Liver (tissue), 9 donors: ENCODE data around the gene KNDC1. TPM values are rescaled to one million over a fixed set of nuclear protein-coding genes. Genes with fewer than 3 reads are reported as not detected.
"Not testable (repeated sequence)": the region's sequence is repeated elsewhere in the genome, so short reads cannot be mapped to it uniquely, and the experiment has no call there.

Experiments used
- DNase-seq: peaks from one replicate; pipeline ENCODE4 v3.0.0-alpha.2; 2017; ENCODE audit warnings: low spot score
- H3K27ac ChIP-seq, 2 donors: one replicate each; pipeline ENCODE4 v1.7.0; 2013; ENCODE audit warnings: inconsistent platforms in 2 of 2, low read length in 2 of 2, control low read depth in 1 of 2, low read depth in 1 of 2, mild to moderate bottlenecking in 1 of 2
- H3K27me3 ChIP-seq, 4 donors: one replicate each; pipeline versions ENCODE4 v1.6.1 to v1.7.0; 2013; ENCODE audit warnings: low read length in 3 of 4, inconsistent platforms in 1 of 4, mild to moderate bottlenecking in 1 of 4, moderate library complexity in 1 of 4; ENCODE audit not compliant: control insufficient read depth in 4 of 4, insufficient read depth in 4 of 4
- H3K36me3 ChIP-seq, 4 donors: one replicate each; pipeline versions ENCODE4 v1.6.1 to v1.7.0; 2013; ENCODE audit warnings: low read length in 3 of 4, mild to moderate bottlenecking in 3 of 4, low read depth in 1 of 4, moderate library complexity in 1 of 4; ENCODE audit not compliant: control insufficient read depth in 4 of 4, insufficient read depth in 3 of 4
- H3K4me1 ChIP-seq, 4 donors: one replicate each; pipeline versions ENCODE4 v1.6.1 to v1.7.0; 2013; ENCODE audit warnings: low read length in 3 of 4, mild to moderate bottlenecking in 3 of 4, moderate library complexity in 1 of 4; ENCODE audit not compliant: control insufficient read depth in 4 of 4, insufficient read depth in 4 of 4
- H3K4me3 ChIP-seq, 3 donors: one replicate each; pipeline versions ENCODE4 v1.6.1 to v1.7.0; 2013; ENCODE audit warnings: low read length in 3 of 3, control low read depth in 1 of 3, low read depth in 1 of 3, mild to moderate bottlenecking in 1 of 3
- H3K9ac ChIP-seq, 2 donors: one replicate each; pipeline ENCODE4 v1.7.0; 2013; ENCODE audit warnings: low read length in 2 of 2, mild to moderate bottlenecking in 2 of 2, moderate library complexity in 2 of 2, control low read depth in 1 of 2, low read depth in 1 of 2
- H3K9me3 ChIP-seq, 4 donors: one replicate each; pipeline versions ENCODE4 v1.6.1 to v1.7.0; 2013; ENCODE audit warnings: low read length in 3 of 4; ENCODE audit not compliant: control insufficient read depth in 4 of 4
- FOXA1 ChIP-seq: IDR thresholded peaks from 2 replicates; pipeline ENCODE4 v1.6.1; 2016; ENCODE audit warnings: antibody characterized with exemption
- HNF4A ChIP-seq, 2 donors: conservative IDR thresholded peaks; 2 replicates each; pipeline ENCODE4 v1.6.1; 2016; ENCODE audit warnings: antibody characterized with exemption in 2 of 2, mild to moderate bottlenecking in 2 of 2
- JUND ChIP-seq, 2 donors: IDR thresholded peaks; 2 replicates each; pipeline ENCODE4 v1.6.1; 2016; ENCODE audit warnings: antibody characterized with exemption in 2 of 2
- RXRA ChIP-seq, 2 donors: IDR thresholded peaks; 2 replicates each; pipeline ENCODE4 v1.6.1; 2017 to 2018; ENCODE audit warnings: antibody characterized with exemption in 2 of 2, mild to moderate bottlenecking in 1 of 2
- SP1 ChIP-seq: IDR thresholded peaks from 2 replicates; pipeline ENCODE4 v1.6.1; 2018; ENCODE audit warnings: antibody characterized with exemption, mild to moderate bottlenecking
- WGBS: extraction: QIAGEN DNeasy Blood & Tissue Kit; methylation state at CpG from one replicate; pipeline ENCODE4 v1.1.7; 2013; 5-methylcytosine and 5-hydroxymethylcytosine counted together
- polyA plus RNA-seq, 2 donors: library from polyadenylated mRNA; stranded (reverse) in 1 of 2; unstranded in 1 of 2; fragments of 200-250 nt in 1 of 2; fragments of >200 nt in 1 of 2; fragmentation: Nextera tagmentation in 1 of 2; extraction: Ambion mirVana in 1 of 2; gene quantifications; one replicate each; pipeline versions ENCODE4 v1.2.1 to v1.2.3, GENCODE V29; 2013 to 2015
- total RNA-seq, 2 donors: library from RNA; depleted of rRNA; stranded (reverse); fragments of >200 nt; gene quantifications; one replicate each; pipeline ENCODE4 v1.2.3, GENCODE V29; 2014
- TF ChIP-seq, protein P1 (sequence below): fragments of 150-350 bp; IDR thresholded peaks from 2 replicates; pipeline ENCODE4 v1.5.1; 2017; ENCODE audit warnings: improper control_type of control experiment, low read depth, low read length; ENCODE audit not compliant: missing input control
- TF ChIP-seq, protein P2 (sequence below): IDR thresholded peaks from 2 replicates; pipeline ENCODE4 v1.6.1; 2016; ENCODE audit warnings: antibody characterized with exemption
- TF ChIP-seq, protein P3 (sequence below): IDR thresholded peaks from 2 replicates; pipeline ENCODE4 v1.6.1; 2016; ENCODE audit warnings: antibody characterized with exemption
- donor health status: healthy.
- donor health status: healthy.
- donor health status: healthy.
- donor health status: healthy.
- donor health status: healthy.

KNDC1 gene
- total and polyA plus RNA-seq, 4 donors, result 0.53 to 12.9 (median 4.3) TPM

DNA sequence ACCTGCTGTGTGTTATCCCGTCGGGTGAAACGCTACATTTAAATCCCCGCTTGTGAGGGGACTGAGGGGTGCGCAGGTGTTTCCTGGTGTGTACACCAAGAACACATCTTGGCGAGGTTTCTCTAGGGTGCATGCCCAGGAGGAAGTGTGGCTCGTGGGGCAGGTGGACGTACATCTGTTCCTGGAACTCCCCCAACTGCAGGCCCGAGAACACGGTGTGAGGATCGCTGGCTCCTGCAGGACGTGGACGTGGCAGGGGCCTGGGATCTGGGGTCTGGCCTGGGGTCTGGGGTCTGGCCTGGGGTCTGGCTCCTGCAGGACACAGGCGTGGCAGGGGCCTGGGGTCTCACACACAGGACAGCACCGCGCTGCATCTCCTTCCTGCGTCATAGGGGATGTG is 10.1 kb downstream of the KNDC1 start:
- TF ChIP-seq HNF4A (conservative IDR thresholded peaks at IDR 0.05) (no peak), FOXA1 (no peak), SP1 (no peak), JUND (IDR thresholded peaks at IDR 0.05) (no peak), RXRA (IDR thresholded peaks at IDR 0.05) (no peak)
- TF ChIP-seq, protein P1, sequence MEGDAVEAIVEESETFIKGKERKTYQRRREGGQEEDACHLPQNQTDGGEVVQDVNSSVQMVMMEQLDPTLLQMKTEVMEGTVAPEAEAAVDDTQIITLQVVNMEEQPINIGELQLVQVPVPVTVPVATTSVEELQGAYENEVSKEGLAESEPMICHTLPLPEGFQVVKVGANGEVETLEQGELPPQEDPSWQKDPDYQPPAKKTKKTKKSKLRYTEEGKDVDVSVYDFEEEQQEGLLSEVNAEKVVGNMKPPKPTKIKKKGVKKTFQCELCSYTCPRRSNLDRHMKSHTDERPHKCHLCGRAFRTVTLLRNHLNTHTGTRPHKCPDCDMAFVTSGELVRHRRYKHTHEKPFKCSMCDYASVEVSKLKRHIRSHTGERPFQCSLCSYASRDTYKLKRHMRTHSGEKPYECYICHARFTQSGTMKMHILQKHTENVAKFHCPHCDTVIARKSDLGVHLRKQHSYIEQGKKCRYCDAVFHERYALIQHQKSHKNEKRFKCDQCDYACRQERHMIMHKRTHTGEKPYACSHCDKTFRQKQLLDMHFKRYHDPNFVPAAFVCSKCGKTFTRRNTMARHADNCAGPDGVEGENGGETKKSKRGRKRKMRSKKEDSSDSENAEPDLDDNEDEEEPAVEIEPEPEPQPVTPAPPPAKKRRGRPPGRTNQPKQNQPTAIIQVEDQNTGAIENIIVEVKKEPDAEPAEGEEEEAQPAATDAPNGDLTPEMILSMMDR, result no peak
- TF ChIP-seq, protein P2, sequence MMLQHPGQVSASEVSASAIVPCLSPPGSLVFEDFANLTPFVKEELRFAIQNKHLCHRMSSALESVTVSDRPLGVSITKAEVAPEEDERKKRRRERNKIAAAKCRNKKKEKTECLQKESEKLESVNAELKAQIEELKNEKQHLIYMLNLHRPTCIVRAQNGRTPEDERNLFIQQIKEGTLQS, result no peak
- Histone ChIP-seq H3K9ac (no peak overlapping the region), H3K4me3 (no peak overlapping the region), H3K9me3 (no peaks in the 10 kb centered on the region), H3K4me1 (peaks cover 0 to 3% (median 0%) of the 10 kb centered on the region in 4 donors), H3K27me3 (no peaks in the 10 kb centered on the region), H3K27ac (no peak overlapping the region), H3K36me3 (peaks cover 0 to 9% (median 0%) of the 10 kb centered on the region in 4 donors)
- 84% methylated on average over 17 of the region's 17 CpGs for WGBS
- no peak for DNase-seq

DNA sequence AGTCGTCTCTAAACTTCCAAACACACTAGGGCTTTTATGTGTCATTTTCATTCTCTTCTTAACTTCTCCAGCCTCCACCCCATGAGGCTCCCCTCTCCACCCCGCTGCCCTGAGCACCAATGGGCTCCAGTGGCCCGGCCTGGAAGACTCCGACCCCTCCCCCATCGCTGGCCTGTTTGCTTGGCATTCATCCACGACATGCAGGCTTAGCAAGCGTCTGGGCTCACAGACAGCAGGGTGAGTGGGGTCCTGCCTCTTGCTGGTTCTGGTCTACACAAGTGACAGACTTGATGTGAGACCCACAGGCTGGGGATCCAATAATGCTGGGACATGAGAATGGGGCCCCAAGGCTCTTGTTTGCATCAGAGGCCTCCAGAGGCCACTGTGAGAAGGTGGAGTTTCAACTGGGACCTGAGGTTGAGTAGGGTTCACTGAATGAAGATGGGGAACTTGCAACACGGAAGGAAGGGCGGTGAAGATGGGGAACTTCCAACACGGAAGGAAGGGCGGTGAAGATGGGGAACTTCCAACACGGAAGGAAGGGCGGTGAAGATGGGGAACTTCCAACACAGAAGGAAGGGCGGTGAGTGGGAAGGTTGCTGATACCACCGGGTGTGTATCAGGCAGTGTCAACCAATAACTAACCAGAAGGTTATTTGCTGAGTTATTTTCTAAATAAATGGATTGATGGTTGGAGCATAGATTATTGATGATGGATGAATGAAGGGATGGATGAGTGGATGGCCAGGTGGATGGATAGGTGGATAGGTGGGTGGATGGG is 14.0 kb downstream of the KNDC1 start:
- DNase-seq, result no peak
- TF ChIP-seq RXRA (IDR thresholded peaks at IDR 0.05) (no peak), JUND (IDR thresholded peaks at IDR 0.05) (no peak), SP1 (no peak)
- TF ChIP-seq, protein P3, sequence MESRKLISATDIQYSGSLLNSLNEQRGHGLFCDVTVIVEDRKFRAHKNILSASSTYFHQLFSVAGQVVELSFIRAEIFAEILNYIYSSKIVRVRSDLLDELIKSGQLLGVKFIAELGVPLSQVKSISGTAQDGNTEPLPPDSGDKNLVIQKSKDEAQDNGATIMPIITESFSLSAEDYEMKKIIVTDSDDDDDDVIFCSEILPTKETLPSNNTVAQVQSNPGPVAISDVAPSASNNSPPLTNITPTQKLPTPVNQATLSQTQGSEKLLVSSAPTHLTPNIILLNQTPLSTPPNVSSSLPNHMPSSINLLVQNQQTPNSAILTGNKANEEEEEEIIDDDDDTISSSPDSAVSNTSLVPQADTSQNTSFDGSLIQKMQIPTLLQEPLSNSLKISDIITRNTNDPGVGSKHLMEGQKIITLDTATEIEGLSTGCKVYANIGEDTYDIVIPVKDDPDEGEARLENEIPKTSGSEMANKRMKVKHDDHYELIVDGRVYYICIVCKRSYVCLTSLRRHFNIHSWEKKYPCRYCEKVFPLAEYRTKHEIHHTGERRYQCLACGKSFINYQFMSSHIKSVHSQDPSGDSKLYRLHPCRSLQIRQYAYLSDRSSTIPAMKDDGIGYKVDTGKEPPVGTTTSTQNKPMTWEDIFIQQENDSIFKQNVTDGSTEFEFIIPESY, result no peak
- H3K9me3 ChIP-seq, result no peaks in the 10 kb centered on the region
- H3K36me3 ChIP-seq, result peaks cover 0 to 4% (median 0%) of the 10 kb centered on the region in 4 donors
- no peaks in the 10 kb centered on the region for H3K27me3 ChIP-seq
- H3K4me1 ChIP-seq, result no peaks in the 10 kb centered on the region
- WGBS, result 84% methylated on average over 15 of the region's 15 CpGs
- no peak overlapping the region for H3K4me3 ChIP-seq
- H3K9ac ChIP-seq, result no peak overlapping the region
- no peak overlapping the region for H3K27ac ChIP-seq

DNA sequence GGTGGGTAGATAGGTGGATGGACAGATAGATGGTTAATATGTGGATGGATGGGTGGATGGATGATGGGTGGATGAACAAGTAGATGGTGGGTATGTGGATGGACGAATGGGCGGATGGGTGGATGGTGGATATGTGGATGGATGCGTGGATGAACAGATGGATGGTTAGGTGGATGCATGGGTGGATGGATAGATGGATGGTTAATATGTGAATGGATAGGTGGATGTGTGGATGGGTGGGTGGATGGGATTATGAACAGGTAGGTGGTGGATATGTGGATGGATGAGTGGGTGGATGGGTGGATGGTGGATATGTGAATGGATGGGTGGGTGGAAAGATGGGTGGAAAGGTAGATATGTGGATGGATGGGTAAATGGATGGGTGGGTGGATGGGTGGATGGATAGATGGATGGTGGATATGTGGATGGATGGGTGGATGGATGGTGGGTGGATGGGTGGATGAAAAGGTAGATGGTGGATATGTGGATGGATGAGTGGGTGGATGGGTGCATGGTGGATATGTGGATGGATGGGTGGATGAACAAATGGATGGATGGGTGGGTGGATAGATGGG is 14.8 kb downstream of the KNDC1 start:
- 71% methylated on average over 3 of the region's 3 CpGs for WGBS
- Histone ChIP-seq H3K4me1 (no peaks in the 10 kb centered on the region), H3K27ac (no peak overlapping the region), H3K36me3 (peaks cover 0 to 3% (median 0%) of the 10 kb centered on the region in 4 donors), H3K9me3 (no peaks in the 10 kb centered on the region), H3K27me3 (no peaks in the 10 kb centered on the region), H3K4me3 (no peak overlapping the region), H3K9ac (no peak overlapping the region)
- DNase-seq, result no peak
- no peak for TF ChIP-seq FOXA1

DNA sequence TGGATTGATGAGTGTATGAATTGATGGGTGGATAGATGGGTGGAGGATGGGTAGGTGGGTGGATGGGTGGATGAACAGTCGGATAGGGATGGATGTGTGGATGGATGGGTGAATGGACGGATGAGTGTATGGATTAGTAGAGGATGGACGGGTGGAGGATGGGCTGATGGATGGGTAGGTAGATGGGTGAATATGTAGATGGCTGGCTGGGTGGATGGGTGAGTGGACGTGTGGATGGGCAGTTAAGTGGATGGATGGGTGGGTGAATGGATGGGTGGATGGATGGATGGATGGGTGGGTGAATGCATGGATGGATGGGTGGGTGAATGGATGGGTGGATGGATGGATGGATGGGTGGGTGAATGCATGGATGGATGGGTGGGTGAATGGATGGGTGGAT is 15.6 kb downstream of the KNDC1 start:
- WGBS, result 83% methylated on average over 4 of the region's 4 CpGs
- DNase-seq, result not testable (repeated sequence)

More for the DNA sequence above, 15.6 kb downstream of the KNDC1 start:
- not testable (repeated sequence) for H3K9me3 ChIP-seq, H3K36me3 ChIP-seq, H3K27ac ChIP-seq, H3K9ac ChIP-seq, H3K4me3 ChIP-seq, H3K27me3 ChIP-seq, H3K4me1 ChIP-seq
